SH-SY5Y (cell line): ENCODE measurements around the gene KCNJ5.

ENCODE experiments used
- GATA2 ChIP-seq: IDR thresholded peaks from 2 replicates; pipeline ENCODE4 v1.6.1; 2011; ENCODE audit warnings: mild to moderate bottlenecking, low read depth, low read length
- GATA3 ChIP-seq: IDR thresholded peaks from 2 replicates; pipeline ENCODE4 v1.6.1; 2011; ENCODE audit warnings: low read depth, mild to moderate bottlenecking, low read length, moderate library complexity

- no peak for TF ChIP-seq GATA2
- TF ChIP-seq GATA3 = no peak
Measured at GRCh38 chr11:128907585-128907984, 16.4 kb downstream of the KCNJ5 start.
